Measurements from ENCODE around the gene SLC39A13.

Gene SLC39A13

GRCh38 chr11:47407746-47408590 is at the start of gene SLC39A13:
Gene SLC39A13, plus strand, starts transcription at chr11:47408590. Its CDS starts 1,505 bp downstream, at chr11:47410095.
- peak; percentile 96 for DNase-seq (ENCODE audit: low spot score)
- H3K4me3 ChIP-seq: peak within 1 kb of the TSS; percentile 99
- peak within 1 kb of the TSS; percentile 96 to 100 for H3K27ac ChIP-seq
- peak; percentile 85 for TF ChIP-seq CTCF (IDR thresholded peaks at IDR 0.05)

GRCh38 chr11:47358731-47359051 is 49.7 kb upstream of the SLC39A13 start:
- TF ChIP-seq CTCF (IDR thresholded peaks at IDR 0.05): no peak
- no peak for DNase-seq (ENCODE audit: low spot score)
- H3K27ac ChIP-seq: no peak overlapping the region
- H3K4me3 ChIP-seq: no peak overlapping the region

GRCh38 chr11:47359162-47359561 is 49.2 kb upstream of the SLC39A13 start:
- no peak for DNase-seq (ENCODE audit: low spot score)
- peak overlapping the region in 1 of 2 donors; percentile 1 for H3K27ac ChIP-seq

GRCh38 chr11:47359586-47359985 is 48.8 kb upstream of the SLC39A13 start:
- no peak for TF ChIP-seq CTCF (IDR thresholded peaks at IDR 0.05)
- H3K27ac ChIP-seq: peak overlapping the region in 1 of 2 donors; percentile 1
- H3K4me3 ChIP-seq: no peak overlapping the region
- no peak for DNase-seq (ENCODE audit: low spot score)

More at GRCh38 chr11:47359162-47359561, 49.2 kb upstream of the SLC39A13 start:
- H3K4me3 ChIP-seq: no peak overlapping the region
- TF ChIP-seq CTCF (IDR thresholded peaks at IDR 0.05): no peak

- Histone ChIP-seq H3K4me3 (no peak overlapping the region), H3K27ac (no peak overlapping the region)
- no peak for DNase-seq (ENCODE audit: low spot score)
- TF ChIP-seq CTCF (IDR thresholded peaks at IDR 0.05): no peak
Measured at GRCh38 chr11:47360341-47360740, 48.0 kb upstream of the SLC39A13 start.

GRCh38 chr11:47361419-47361818 is 47.0 kb upstream of the SLC39A13 start:
- no peak for TF ChIP-seq CTCF (IDR thresholded peaks at IDR 0.05)
- DNase-seq (ENCODE audit: low spot score): no peak
- Histone ChIP-seq H3K4me3 (no peak overlapping the region), H3K27ac (no peak overlapping the region)

GRCh38 chr11:47366020-47366490 is 42.3 kb upstream of the SLC39A13 start:
- DNase-seq (ENCODE audit: low spot score): no peak
- TF ChIP-seq CTCF (IDR thresholded peaks at IDR 0.05): no peak
- Histone ChIP-seq H3K4me3 (no peak overlapping the region), H3K27ac (no peak overlapping the region)
